GM12872 (cell line): ENCODE results near the gene DBNL.
"Not testable (repeated sequence)": the region's sequence is repeated elsewhere in the genome, so short reads cannot be mapped to it uniquely, and the experiment has no call there.

Source experiments
- CTCF ChIP-seq: IDR thresholded peaks from 3 replicates; pipeline ENCODE4 v1.5.1; 2011; ENCODE audit warnings: low read depth, mild to moderate bottlenecking, low read length, moderate library complexity; ENCODE audit not compliant: insufficient read depth

The DBNL gene

GRCh38 chr7:44044315-44045225 is at the start of gene DBNL:
Gene DBNL, plus strand, starts transcription at chr7:44044702. Its CDS starts 36 bp downstream, at chr7:44044738.
- no peak for TF ChIP-seq CTCF

- not testable (repeated sequence) for TF ChIP-seq CTCF
These were observed 47.0 kb upstream of the DBNL start, which contains the start of gene SPDYE1 for GRCh38 chr7:43997532-43997931. Gene SPDYE1, plus strand, starts transcription at chr7:43997897. Its CDS starts 2,053 bp downstream, at chr7:43999950.

DNA sequence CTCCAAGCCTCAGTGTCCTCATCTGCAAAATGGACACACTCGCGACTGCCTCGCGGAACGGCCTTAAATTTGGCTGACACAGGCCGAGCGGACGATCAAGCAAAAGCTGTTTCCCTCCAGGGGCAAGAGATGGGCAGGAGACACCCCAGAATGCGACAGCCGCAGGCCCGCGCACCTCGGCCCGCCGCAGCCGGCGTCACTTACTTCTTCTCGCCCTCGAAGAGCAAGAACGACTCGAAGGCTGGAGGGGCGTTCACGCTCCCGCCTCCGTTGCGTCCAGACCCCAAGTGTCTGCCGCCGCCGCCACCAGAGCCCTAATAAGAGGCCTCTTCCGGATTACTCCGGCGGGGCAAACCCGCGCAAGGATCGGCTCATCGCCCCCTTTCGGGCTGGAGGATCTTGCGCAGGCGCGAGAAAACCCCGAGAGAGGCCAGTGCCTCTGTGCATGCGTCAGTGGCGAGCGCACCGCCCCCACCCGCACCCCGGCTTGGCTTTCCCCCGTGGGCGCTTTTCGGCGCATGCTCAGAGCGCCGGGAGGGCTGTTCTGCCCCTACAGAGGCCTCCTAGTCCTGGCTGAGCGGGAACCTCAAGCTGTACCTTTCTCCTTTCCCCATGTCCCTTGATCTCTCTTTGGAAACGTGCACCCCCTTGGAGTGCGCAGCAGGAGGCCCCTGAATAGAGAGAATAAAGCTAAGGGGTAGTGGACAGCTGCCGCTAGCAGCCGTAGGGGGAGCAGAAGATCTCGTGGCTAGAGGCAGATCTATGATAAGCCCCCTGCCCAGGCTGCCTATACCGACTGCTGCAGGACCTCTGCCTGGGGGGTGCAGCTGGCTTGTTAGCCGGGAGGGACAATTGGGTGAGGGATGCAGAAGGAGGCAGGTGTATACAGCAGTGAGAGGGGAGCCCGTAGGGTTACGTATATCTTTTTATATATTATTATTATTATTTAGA is 25.4 kb upstream of the DBNL start:
- peak; percentile 69 for TF ChIP-seq CTCF

GRCh38 chr7:44040493-44040891 is 4.0 kb upstream of the DBNL start:
- peak; percentile 36; the same call in 1 of the 3 replicates for TF ChIP-seq CTCF

- TF ChIP-seq CTCF, result no peak
These were observed 2.3 kb upstream of the DBNL start for GRCh38 chr7:44042221-44042620.

DNA sequence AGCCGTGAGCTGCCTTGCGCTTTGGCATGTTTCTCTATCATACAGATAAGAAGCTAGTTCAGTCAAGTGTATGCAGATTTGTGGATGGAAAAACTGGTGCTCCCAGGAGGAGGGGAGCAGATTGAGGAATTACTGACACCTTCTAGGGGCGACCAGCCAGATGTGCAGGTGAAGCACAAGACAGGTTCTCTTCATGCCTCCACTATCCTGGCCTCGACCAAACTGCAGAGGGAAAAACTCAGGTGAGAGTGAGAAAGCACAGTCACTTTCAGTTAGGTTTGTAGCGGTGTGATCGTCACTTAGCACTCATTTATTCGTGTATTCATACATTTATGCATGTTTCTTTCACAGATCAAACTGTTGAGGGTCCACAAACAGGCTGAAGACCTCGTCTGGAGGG is 600 bp upstream of the DBNL start:
- no peak for TF ChIP-seq CTCF
